MM.1S (cell line): ENCODE measurements around the gene TACC2.

ENCODE experiments used
- DNase-seq: peaks from one replicate; pipeline ENCODE4 v3.0.0-alpha.2; 2015
- H2AFZ ChIP-seq: fragments of 300-600 bp; sonication (generic); 2 replicates; pipeline ENCODE4 v1.6.0; 2016; ENCODE audit warnings: antibody characterized with exemption, low read length
- H3F3A ChIP-seq: fragments of 300-600 bp; sonication (generic); 2 replicates; pipeline ENCODE4 v1.6.1; 2016; ENCODE audit warnings: mild to moderate bottlenecking, antibody characterized with exemption, low read length, moderate library complexity, mixed read lengths; ENCODE audit not compliant: insufficient read depth
- H3K27ac ChIP-seq: fragments of 300-600 bp; sonication (generic); 2 replicates; pipeline ENCODE4 v1.5.1; 2016; ENCODE audit warnings: mild to moderate bottlenecking, low read length
- H3K27me3 ChIP-seq: fragments of 300-600 bp; sonication (generic); replicated peaks from 2 replicates; pipeline ENCODE4 v1.6.0; 2016; ENCODE audit warnings: low read length; ENCODE audit not compliant: insufficient read depth
- H3K36me3 ChIP-seq: fragments of 300-600 bp; sonication (generic); replicated peaks from 2 replicates; pipeline ENCODE4 v1.6.1; 2016; ENCODE audit warnings: mild to moderate bottlenecking, low read length, mixed read lengths; ENCODE audit not compliant: insufficient read depth
- H3K4me1 ChIP-seq: fragments of 300-600 bp; sonication (generic); 2 replicates; pipeline ENCODE4 v1.6.1; 2016; ENCODE audit warnings: low read length, mixed read lengths
- H3K4me2 ChIP-seq: fragments of 300-600 bp; sonication (generic); 2 replicates; pipeline ENCODE4 v1.6.0; 2016; ENCODE audit warnings: low read depth, low read length
- H3K4me3 ChIP-seq: fragments of 300-600 bp; sonication (generic); 2 replicates; pipeline ENCODE4 v1.5.1; 2016; ENCODE audit warnings: low read length, mixed read lengths
- H3K79me2 ChIP-seq: fragments of 300-600 bp; sonication (generic); 2 replicates; pipeline ENCODE4 v1.6.1; 2016; ENCODE audit warnings: mixed run types, low read length, mixed read lengths
- H3K9ac ChIP-seq: fragments of 300-600 bp; sonication (generic); 2 replicates; pipeline ENCODE4 v1.6.1; 2016; ENCODE audit warnings: low read length, mixed read lengths
- H3K9me2 ChIP-seq: fragments of 300-600 bp; sonication (generic); replicated peaks from 2 replicates; pipeline ENCODE4 v1.6.1; 2016; ENCODE audit warnings: mild to moderate bottlenecking, low read length, mixed read lengths; ENCODE audit not compliant: insufficient read depth
- H3K9me3 ChIP-seq: fragments of 300-600 bp; sonication (generic); replicated peaks from 2 replicates; pipeline ENCODE4 v1.6.1; 2016; ENCODE audit warnings: mild to moderate bottlenecking, low read length, mixed read lengths; ENCODE audit not compliant: insufficient read depth
- H4K20me1 ChIP-seq: fragments of 300-600 bp; sonication (generic); 2 replicates; pipeline ENCODE4 v1.6.1; 2016; ENCODE audit warnings: mild to moderate bottlenecking, low read length, moderate library complexity, mixed read lengths; ENCODE audit not compliant: insufficient read depth
- CTCF ChIP-seq: fragments of 300-600 bp; sonication (generic); IDR thresholded peaks from 2 replicates; pipeline ENCODE4 v1.5.1; 2016; ENCODE audit warnings: antibody characterized with exemption, low read length, mixed read lengths
- EZH2 ChIP-seq: fragments of 300-600 bp; sonication (generic); optimal IDR thresholded peaks from 2 replicates; pipeline ENCODE3; 2017; ENCODE audit warnings: low read depth, mild to moderate bottlenecking, antibody characterized with exemption, low read length, mixed read lengths
- EZH2phosphoT487 ChIP-seq: fragments of 300-600 bp; sonication (generic); IDR thresholded peaks from 2 replicates; pipeline ENCODE4 v1.6.1; 2018; ENCODE audit warnings: antibody characterized with exemption, low read length

TACC2 gene

GRCh38 chr10:122282253-122282671, 293.3 kb downstream of the TACC2 start:
- Histone ChIP-seq H3K9me3 (no peaks in the 10 kb centered on the region), H3K9ac (no peak overlapping the region), H3K4me2 (no peak overlapping the region), H2AFZ (no peak overlapping the region), H3K27me3 (no peaks in the 10 kb centered on the region), H3F3A (no peaks in the 10 kb centered on the region), H3K36me3 (no peaks in the 10 kb centered on the region), H3K79me2 (no peaks in the 10 kb centered on the region), H3K4me1 (no peaks in the 10 kb centered on the region), H4K20me1 (no peaks in the 10 kb centered on the region), H3K4me3 (no peak overlapping the region), H3K9me2 (no peaks in the 10 kb centered on the region), H3K27ac (no peak overlapping the region)
- TF ChIP-seq EZH2phosphoT487 (no peak), EZH2 (no peak), CTCF (no peak)
- no peak for DNase-seq

- Histone ChIP-seq H3K4me3 (no peak overlapping the region), H3K36me3 (no peaks in the 10 kb centered on the region), H3F3A (no peaks in the 10 kb centered on the region), H3K9ac (no peak overlapping the region), H3K9me2 (no peaks in the 10 kb centered on the region), H3K79me2 (no peaks in the 10 kb centered on the region), H3K27me3 (no peaks in the 10 kb centered on the region), H2AFZ (no peak overlapping the region), H4K20me1 (no peaks in the 10 kb centered on the region), H3K4me2 (no peak overlapping the region), H3K4me1 (no peaks in the 10 kb centered on the region), H3K27ac (no peak overlapping the region), H3K9me3 (no peaks in the 10 kb centered on the region)
- DNase-seq, result no peak
- TF ChIP-seq EZH2phosphoT487 (no peak), CTCF (no peak), EZH2 (no peak)
Measured at GRCh38 chr10:122282909-122283308, 293.9 kb downstream of the TACC2 start.

GRCh38 chr10:122285506-122286444, 296.8 kb downstream of the TACC2 start:
- Histone ChIP-seq H3K9me3 (no peaks in the 10 kb centered on the region), H3F3A (no peaks in the 10 kb centered on the region), H3K36me3 (no peaks in the 10 kb centered on the region), H3K4me2 (no peak overlapping the region), H4K20me1 (no peaks in the 10 kb centered on the region), H3K9me2 (no peaks in the 10 kb centered on the region), H3K4me1 (no peaks in the 10 kb centered on the region), H3K79me2 (no peaks in the 10 kb centered on the region), H3K27ac (no peak overlapping the region), H2AFZ (no peak overlapping the region), H3K9ac (no peak overlapping the region), H3K4me3 (no peak overlapping the region), H3K27me3 (no peaks in the 10 kb centered on the region; the same call in 1 of the 2 replicates)
- TF ChIP-seq EZH2phosphoT487 (no peak), CTCF (no peak), EZH2 (no peak)
- no peak for DNase-seq
